AG04449 (cell line): Measurements from ENCODE around the gene COA8.
A peak's percentile ranks its signal among the peaks of the same experiment; 100 is the strongest.

Experiments
- CTCF ChIA-PET: fragments of 350-600 bp; formaldehyde crosslinking; extraction: SDS; loops from one replicate; lab custom pipeline; 2021; ENCODE audit warnings: antibody characterized with exemption; lab: Yijun Ruan, JAX
- POLR2A ChIA-PET: fragments of 400-600, 350-600 bp; formaldehyde crosslinking; extraction: SDS; loops from one replicate; lab custom pipeline; 2020; ENCODE audit warnings: antibody characterized with exemption, inconsistent platforms; lab: Yijun Ruan, JAX
- DNase-seq: peaks from one replicate; pipeline ENCODE4 v3.0.0-alpha.2; 2010; ENCODE audit warnings: low read depth, low spot score
- H3K4me3 ChIP-seq: 2 replicates; pipeline ENCODE4 v1.5.1; 2011; ENCODE audit warnings: low read depth, mild to moderate bottlenecking, control low read depth, low read length
- CTCF ChIP-seq: IDR thresholded peaks from one replicate; pipeline ENCODE4 v1.5.1; 2011; ENCODE audit warnings: mild to moderate bottlenecking, moderate library complexity, low read length, control low read depth, inconsistent platforms; ENCODE audit not compliant: insufficient read depth; ENCODE audit errors: missing control alignments

COA8 gene

GRCh38 chr14:103521438-103521950 is 41.3 kb upstream of the COA8 start:
- CTCF ChIA-PET: interaction anchor here (0.7 to 11.0 kb wide), 9 partner anchors 8 to 76 kb away, joined by 3 to 368 read pairs (median 4); partner anchors contain the start of gene TRMT61A
- DNase-seq: no peak
- POLR2A ChIA-PET: interaction anchor here (1.0 to 1.4 kb wide), 2 partner anchors 19 to 31 kb away, joined by 3 to 5 read pairs; no protein-coding TSS in a partner anchor
- H3K4me3 ChIP-seq: peak overlapping the region; percentile 57
- TF ChIP-seq CTCF: no peak

GRCh38 chr14:103521951-103522563 is 40.7 kb upstream of the COA8 start:
- no peak for TF ChIP-seq CTCF
- H3K4me3 ChIP-seq: peak overlapping the region; percentile 57
- CTCF ChIA-PET: interaction anchor here (0.8 to 11.0 kb wide), 5 partner anchors 7 to 77 kb away, joined by 3 to 368 read pairs (median 5); partner anchors contain the start of gene TRMT61A
- POLR2A ChIA-PET: interaction anchor here (1.0 kb wide), 2 partner anchors 19 to 30 kb away, joined by 3 to 4 read pairs; no protein-coding TSS in a partner anchor
- no peak for DNase-seq

GRCh38 chr14:103522649-103523574 is 39.8 kb upstream of the COA8 start, which contains the start of gene CKB:
Gene CKB, minus strand, starts transcription at chr14:103522830. Its CDS starts 337 bp downstream, at chr14:103522493.
- CTCF ChIA-PET: interaction anchor here (0.8 to 11.0 kb wide), 3 partner anchors 22 to 78 kb away, joined by 3 to 368 read pairs (median 4); no protein-coding TSS in a partner anchor
- H3K4me3 ChIP-seq: peak within 1 kb of the TSS; percentile 57
- POLR2A ChIA-PET: interaction anchor here (1.0 kb wide), 1 partner anchor 18 kb away, joined by 4 read pairs; no protein-coding TSS in a partner anchor
- DNase-seq: no peak
- no peak for TF ChIP-seq CTCF

- POLR2A ChIA-PET: no interaction called here
- no peak overlapping the region for H3K4me3 ChIP-seq
Observed at GRCh38 chr14:103523575-103523954, 39.2 kb upstream of the COA8 start.

More at GRCh38 chr14:103523575-103523954, 39.2 kb upstream of the COA8 start:
- no peak for DNase-seq
- CTCF ChIA-PET: interaction anchor here (11.0 kb wide), 1 partner anchor 21 kb away, joined by 368 read pairs; no protein-coding TSS in a partner anchor
- TF ChIP-seq CTCF: no peak
